WTC11 (cell line): Measurements from ENCODE around the gene SLC29A4.
"Not testable (repeated sequence)": the region's sequence is repeated elsewhere in the genome, so short reads cannot be mapped to it uniquely, and the experiment has no call there.

Experiments used
- ESRRA ChIP-seq: sonication (generic); formaldehyde crosslinking; IDR thresholded peaks from 2 replicates; pipeline ENCODE4 v1.8.1; 2022; ENCODE audit warnings: mild to moderate bottlenecking, missing genetic modification reagents, borderline replicate concordance
- FOXP1 ChIP-seq: sonication (generic); formaldehyde crosslinking; IDR thresholded peaks from 2 replicates; pipeline ENCODE4 v1.8.0; 2022; ENCODE audit warnings: missing genetic modification reagents, mild to moderate bottlenecking, moderate library complexity, borderline replicate concordance
- NR3C1 ChIP-seq: sonication (generic); formaldehyde crosslinking; conservative IDR thresholded peaks from 2 replicates; pipeline ENCODE4 v1.8.1; 2023; ENCODE audit warnings: low read depth, mild to moderate bottlenecking, missing genetic modification reagents
- TCF7 ChIP-seq: sonication (generic); formaldehyde crosslinking; IDR thresholded peaks from 2 replicates; pipeline ENCODE4 v1.8.0; 2022; ENCODE audit warnings: mild to moderate bottlenecking, low read depth, missing genetic modification reagents, moderate library complexity
- ZBTB21 ChIP-seq: sonication (generic); formaldehyde crosslinking; IDR thresholded peaks from 2 replicates; pipeline ENCODE4 v1.8.1; 2023; ENCODE audit warnings: mild to moderate bottlenecking, missing genetic modification reagents, borderline replicate concordance
- ZNF317 ChIP-seq: sonication (generic); formaldehyde crosslinking; IDR thresholded peaks from 2 replicates; pipeline ENCODE4 v1.8.1; 2023; ENCODE audit warnings: low read depth, mild to moderate bottlenecking, moderate library complexity, missing genetic modification reagents, borderline replicate concordance
- TF ChIP-seq, protein P1 (sequence below): fragments of 200-600 bp; IDR thresholded peaks from 2 replicates; pipeline ENCODE4 v1.8.0; 2022; ENCODE audit warnings: antibody characterized with exemption
- TF ChIP-seq, protein P2 (sequence below): fragments of 250-450 bp; sonication (Bioruptor Pico); IDR thresholded peaks from 2 replicates; pipeline ENCODE4 v1.8.0; 2021; ENCODE audit warnings: mild to moderate bottlenecking
- TF ChIP-seq, protein P3 (sequence below): sonication (generic); formaldehyde crosslinking; IDR thresholded peaks from 2 replicates; pipeline ENCODE4 v1.8.1; 2023; ENCODE audit warnings: mild to moderate bottlenecking, moderate library complexity, missing genetic modification reagents
- TF ChIP-seq, protein P4 (sequence below): sonication (generic); formaldehyde crosslinking; IDR thresholded peaks from 2 replicates; pipeline ENCODE4 v1.8.0; 2022; ENCODE audit warnings: mild to moderate bottlenecking, missing genetic modification reagents
- TF ChIP-seq, protein P5 (sequence below): sonication (generic); formaldehyde crosslinking; IDR thresholded peaks from 2 replicates; pipeline ENCODE4 v1.8.0; 2022; ENCODE audit warnings: mild to moderate bottlenecking, missing genetic modification reagents

DNA sequence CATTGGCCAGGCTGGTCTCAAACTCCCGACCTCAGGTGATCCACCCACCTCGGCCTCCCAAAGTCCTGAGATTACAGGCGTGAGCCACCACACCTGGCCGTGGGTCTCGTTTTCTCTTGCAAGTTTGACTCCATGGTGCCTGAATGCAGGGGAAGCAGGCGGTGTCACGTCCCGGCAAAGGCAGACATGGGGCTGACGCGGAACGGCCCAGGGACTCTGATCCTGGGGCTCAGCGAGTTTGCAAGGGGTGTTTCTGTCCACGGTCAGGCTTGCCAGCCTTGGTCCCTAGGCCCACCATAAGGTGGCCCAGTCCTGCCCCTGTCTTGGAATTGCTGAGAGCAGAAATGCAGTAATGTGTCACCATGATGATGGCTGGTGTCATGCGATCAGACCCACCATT lies 6.6 kb upstream of the SLC29A4 start:
- TF ChIP-seq, protein P1, sequence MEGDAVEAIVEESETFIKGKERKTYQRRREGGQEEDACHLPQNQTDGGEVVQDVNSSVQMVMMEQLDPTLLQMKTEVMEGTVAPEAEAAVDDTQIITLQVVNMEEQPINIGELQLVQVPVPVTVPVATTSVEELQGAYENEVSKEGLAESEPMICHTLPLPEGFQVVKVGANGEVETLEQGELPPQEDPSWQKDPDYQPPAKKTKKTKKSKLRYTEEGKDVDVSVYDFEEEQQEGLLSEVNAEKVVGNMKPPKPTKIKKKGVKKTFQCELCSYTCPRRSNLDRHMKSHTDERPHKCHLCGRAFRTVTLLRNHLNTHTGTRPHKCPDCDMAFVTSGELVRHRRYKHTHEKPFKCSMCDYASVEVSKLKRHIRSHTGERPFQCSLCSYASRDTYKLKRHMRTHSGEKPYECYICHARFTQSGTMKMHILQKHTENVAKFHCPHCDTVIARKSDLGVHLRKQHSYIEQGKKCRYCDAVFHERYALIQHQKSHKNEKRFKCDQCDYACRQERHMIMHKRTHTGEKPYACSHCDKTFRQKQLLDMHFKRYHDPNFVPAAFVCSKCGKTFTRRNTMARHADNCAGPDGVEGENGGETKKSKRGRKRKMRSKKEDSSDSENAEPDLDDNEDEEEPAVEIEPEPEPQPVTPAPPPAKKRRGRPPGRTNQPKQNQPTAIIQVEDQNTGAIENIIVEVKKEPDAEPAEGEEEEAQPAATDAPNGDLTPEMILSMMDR = not testable (repeated sequence)
- TF ChIP-seq ZNF317 (CRISPR knock-in tag); NR3C1; TCF7 (CRISPR knock-in tag); ESRRA (CRISPR knock-in tag); FOXP1 (CRISPR knock-in tag); ZBTB21 (CRISPR knock-in tag): not testable (repeated sequence)
- TF ChIP-seq, protein P2, sequence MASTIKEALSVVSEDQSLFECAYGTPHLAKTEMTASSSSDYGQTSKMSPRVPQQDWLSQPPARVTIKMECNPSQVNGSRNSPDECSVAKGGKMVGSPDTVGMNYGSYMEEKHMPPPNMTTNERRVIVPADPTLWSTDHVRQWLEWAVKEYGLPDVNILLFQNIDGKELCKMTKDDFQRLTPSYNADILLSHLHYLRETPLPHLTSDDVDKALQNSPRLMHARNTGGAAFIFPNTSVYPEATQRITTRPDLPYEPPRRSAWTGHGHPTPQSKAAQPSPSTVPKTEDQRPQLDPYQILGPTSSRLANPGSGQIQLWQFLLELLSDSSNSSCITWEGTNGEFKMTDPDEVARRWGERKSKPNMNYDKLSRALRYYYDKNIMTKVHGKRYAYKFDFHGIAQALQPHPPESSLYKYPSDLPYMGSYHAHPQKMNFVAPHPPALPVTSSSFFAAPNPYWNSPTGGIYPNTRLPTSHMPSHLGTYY (CRISPR knock-in tag) = not testable (repeated sequence)
- TF ChIP-seq, protein P3, sequence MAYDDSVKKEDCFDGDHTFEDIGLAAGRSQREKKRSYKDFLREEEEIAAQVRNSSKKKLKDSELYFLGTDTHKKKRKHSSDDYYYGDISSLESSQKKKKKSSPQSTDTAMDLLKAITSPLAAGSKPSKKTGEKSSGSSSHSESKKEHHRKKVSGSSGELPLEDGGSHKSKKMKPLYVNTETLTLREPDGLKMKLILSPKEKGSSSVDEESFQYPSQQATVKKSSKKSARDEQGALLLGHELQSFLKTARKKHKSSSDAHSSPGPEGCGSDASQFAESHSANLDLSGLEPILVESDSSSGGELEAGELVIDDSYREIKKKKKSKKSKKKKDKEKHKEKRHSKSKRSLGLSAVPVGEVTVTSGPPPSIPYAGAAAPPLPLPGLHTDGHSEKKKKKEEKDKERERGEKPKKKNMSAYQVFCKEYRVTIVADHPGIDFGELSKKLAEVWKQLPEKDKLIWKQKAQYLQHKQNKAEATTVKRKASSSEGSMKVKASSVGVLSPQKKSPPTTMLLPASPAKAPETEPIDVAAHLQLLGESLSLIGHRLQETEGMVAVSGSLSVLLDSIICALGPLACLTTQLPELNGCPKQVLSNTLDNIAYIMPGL (CRISPR knock-in tag) = not testable (repeated sequence)
- TF ChIP-seq, protein P4, sequence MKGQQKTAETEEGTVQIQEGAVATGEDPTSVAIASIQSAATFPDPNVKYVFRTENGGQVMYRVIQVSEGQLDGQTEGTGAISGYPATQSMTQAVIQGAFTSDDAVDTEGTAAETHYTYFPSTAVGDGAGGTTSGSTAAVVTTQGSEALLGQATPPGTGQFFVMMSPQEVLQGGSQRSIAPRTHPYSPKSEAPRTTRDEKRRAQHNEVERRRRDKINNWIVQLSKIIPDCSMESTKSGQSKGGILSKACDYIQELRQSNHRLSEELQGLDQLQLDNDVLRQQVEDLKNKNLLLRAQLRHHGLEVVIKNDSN (CRISPR knock-in tag) = not testable (repeated sequence)
- TF ChIP-seq, protein P5, sequence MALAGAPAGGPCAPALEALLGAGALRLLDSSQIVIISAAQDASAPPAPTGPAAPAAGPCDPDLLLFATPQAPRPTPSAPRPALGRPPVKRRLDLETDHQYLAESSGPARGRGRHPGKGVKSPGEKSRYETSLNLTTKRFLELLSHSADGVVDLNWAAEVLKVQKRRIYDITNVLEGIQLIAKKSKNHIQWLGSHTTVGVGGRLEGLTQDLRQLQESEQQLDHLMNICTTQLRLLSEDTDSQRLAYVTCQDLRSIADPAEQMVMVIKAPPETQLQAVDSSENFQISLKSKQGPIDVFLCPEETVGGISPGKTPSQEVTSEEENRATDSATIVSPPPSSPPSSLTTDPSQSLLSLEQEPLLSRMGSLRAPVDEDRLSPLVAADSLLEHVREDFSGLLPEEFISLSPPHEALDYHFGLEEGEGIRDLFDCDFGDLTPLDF (CRISPR knock-in tag) = not testable (repeated sequence)
